ENCODE results near the gene FAT1. TPM values are rescaled to one million over a fixed set of nuclear protein-coding genes. Genes with fewer than 3 reads are reported as not detected.

FAT1 gene
- total RNA-seq, 2 donors from 2014 or later, result 175 to 215 TPM

- DNase-seq (ENCODE audit: low spot score), result no peak
- WGBS, result 69% methylated on average over 6 of the region's 6 CpGs
- no peak for TF ChIP-seq POLR2AphosphoS5 (IDR thresholded peaks at IDR 0.05)
- TF ChIP-seq POLR2A (IDR thresholded peaks at IDR 0.05), result no peak
- TF ChIP-seq CTCF (IDR thresholded peaks at IDR 0.05), result no peak
These were observed 117.1 kb downstream of the FAT1 start for GRCh38 chr4:186606591-186606992.

GRCh38 chr4:186605261-186605865, 118.3 kb downstream of the FAT1 start:
- TF ChIP-seq POLR2A (IDR thresholded peaks at IDR 0.05) (no peak), CTCF (IDR thresholded peaks at IDR 0.05) (no peak), POLR2AphosphoS5 (IDR thresholded peaks at IDR 0.05) (no peak)
- H3K4me3 ChIP-seq, result no peak overlapping the region
- intact Hi-C loops (cut with DNase I), result no loop called here
- H3K27me3 ChIP-seq (replicated peaks; ENCODE audit: insufficient read depth), result no peaks in the 10 kb centered on the region
- DNase-seq (ENCODE audit: low spot score), result no peak
- peaks cover 0 to 15% of the 10 kb centered on the region in 2 donors for H3K36me3 ChIP-seq
- 80% methylated on average over 3 of the region's 3 CpGs for WGBS
- no peak overlapping the region for H3K27ac ChIP-seq
- no peaks in the 10 kb centered on the region for H3K4me1 ChIP-seq (replicated peaks)
- H3K9me3 ChIP-seq, result no peaks in the 10 kb centered on the region

More at GRCh38 chr4:186606591-186606992, 117.1 kb downstream of the FAT1 start:
- Histone ChIP-seq H3K36me3 (peaks cover 0 to 10% of the 10 kb centered on the region in 2 donors), H3K4me3 (no peak overlapping the region), H3K9me3 (no peaks in the 10 kb centered on the region), H3K4me1 (replicated peaks) (no peaks in the 10 kb centered on the region), H3K27ac (no peak overlapping the region), H3K27me3 (replicated peaks; ENCODE audit: insufficient read depth) (no peaks in the 10 kb centered on the region)
- intact Hi-C loops (cut with DNase I), result no loop called here

- Histone ChIP-seq H3K36me3 (peaks cover 0 to 20% of the 10 kb centered on the region in 2 donors), H3K27me3 (replicated peaks; ENCODE audit: insufficient read depth) (no peaks in the 10 kb centered on the region), H3K4me3 (no peak overlapping the region), H3K4me1 (replicated peaks) (no peaks in the 10 kb centered on the region), H3K27ac (no peak overlapping the region), H3K9me3 (no peaks in the 10 kb centered on the region)
- DNase-seq (ENCODE audit: low spot score), result no peak
- intact Hi-C loops (cut with DNase I), result no loop called here
- TF ChIP-seq CTCF (IDR thresholded peaks at IDR 0.05) (no peak), POLR2AphosphoS5 (IDR thresholded peaks at IDR 0.05) (no peak), POLR2A (IDR thresholded peaks at IDR 0.05) (no peak)
- 46% methylated on average over 7 of the region's 7 CpGs for WGBS
These were observed 119.4 kb downstream of the FAT1 start for GRCh38 chr4:186604124-186604807.

- intact Hi-C loops (cut with DNase I), result no loop called here
These were observed 120.7 kb downstream of the FAT1 start for GRCh38 chr4:186602978-186603377.

More at GRCh38 chr4:186602978-186603377, 120.7 kb downstream of the FAT1 start:
- no peaks in the 10 kb centered on the region for H3K4me1 ChIP-seq (replicated peaks)
- no peaks in the 10 kb centered on the region for H3K9me3 ChIP-seq
- no peak for DNase-seq (ENCODE audit: low spot score)
- H3K27me3 ChIP-seq (replicated peaks; ENCODE audit: insufficient read depth), result no peaks in the 10 kb centered on the region
- WGBS, result 96% methylated on average over 9 of the region's 9 CpGs
- no peak overlapping the region for H3K27ac ChIP-seq
- TF ChIP-seq POLR2A (IDR thresholded peaks at IDR 0.05) (no peak), POLR2AphosphoS5 (IDR thresholded peaks at IDR 0.05) (no peak), CTCF (IDR thresholded peaks at IDR 0.05) (no peak)
- H3K4me3 ChIP-seq, result no peak overlapping the region
- H3K36me3 ChIP-seq, result peaks cover 0 to 10% of the 10 kb centered on the region in 2 donors
